Measurements from ENCODE around the gene SIVA1.

Gene SIVA1

DNA sequence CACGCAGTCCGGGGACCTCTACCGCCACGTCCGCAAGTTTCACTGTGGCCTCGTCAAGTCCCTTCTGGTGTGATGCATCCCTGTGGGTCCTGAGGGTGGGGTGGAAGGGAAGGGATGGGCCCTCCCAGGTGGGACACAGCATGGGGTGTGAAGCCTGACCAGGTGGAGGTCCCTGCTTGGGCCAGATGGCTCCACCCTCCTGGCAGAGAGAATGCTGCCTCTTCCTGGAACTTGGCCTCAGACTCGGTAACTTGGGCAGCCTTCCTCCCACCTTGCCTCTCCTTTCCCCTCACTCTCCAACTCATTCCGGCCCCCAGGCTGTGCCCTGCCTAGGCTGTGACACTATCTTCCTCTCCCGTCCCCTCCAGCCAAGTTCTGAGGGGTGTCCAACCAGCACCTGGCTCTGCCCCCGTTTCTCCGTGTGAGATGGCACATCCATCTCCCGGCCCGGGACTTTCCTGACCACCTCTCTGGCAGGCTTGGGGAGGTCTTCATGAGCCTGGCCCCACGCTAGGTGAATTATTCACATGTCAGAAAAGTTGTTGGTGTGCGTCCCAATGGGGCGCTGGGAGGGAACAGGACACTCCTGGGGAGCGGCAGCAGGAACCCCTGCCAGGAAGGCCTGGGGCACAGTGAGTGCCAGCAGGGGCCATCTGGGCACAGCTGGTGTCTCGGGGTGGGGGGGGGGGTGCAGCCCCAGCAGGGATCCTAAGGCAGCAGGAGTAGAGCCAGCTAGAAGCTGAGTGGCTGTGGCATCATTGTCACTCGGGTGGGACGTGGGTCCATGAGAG is 49.6 kb downstream of the SIVA1 start:
- no peaks in the 10 kb centered on the region for H3K79me2 ChIP-seq (ENCODE audit: insufficient read depth, low read length)
- peaks cover 9% of the 10 kb centered on the region for H3F3A ChIP-seq (ENCODE audit: insufficient read depth)
- H3K36me3 ChIP-seq (ENCODE audit: low read length) = no peaks in the 10 kb centered on the region
- no peak overlapping the region for H3K9ac ChIP-seq (ENCODE audit: low read length)
- no peaks in the 10 kb centered on the region for H3K9me2 ChIP-seq (replicated peaks; ENCODE audit: insufficient read depth, low read length)
- H4K20me1 ChIP-seq (ENCODE audit: low read depth, low read length) = no peaks in the 10 kb centered on the region
- H3K27ac ChIP-seq (ENCODE audit: low read depth, low read length) = no peak overlapping the region
- no peak for TF ChIP-seq EZH2phosphoT487 (conservative IDR thresholded peaks at IDR 0.05; ENCODE audit: low read length)
- TF ChIP-seq, protein P1, sequence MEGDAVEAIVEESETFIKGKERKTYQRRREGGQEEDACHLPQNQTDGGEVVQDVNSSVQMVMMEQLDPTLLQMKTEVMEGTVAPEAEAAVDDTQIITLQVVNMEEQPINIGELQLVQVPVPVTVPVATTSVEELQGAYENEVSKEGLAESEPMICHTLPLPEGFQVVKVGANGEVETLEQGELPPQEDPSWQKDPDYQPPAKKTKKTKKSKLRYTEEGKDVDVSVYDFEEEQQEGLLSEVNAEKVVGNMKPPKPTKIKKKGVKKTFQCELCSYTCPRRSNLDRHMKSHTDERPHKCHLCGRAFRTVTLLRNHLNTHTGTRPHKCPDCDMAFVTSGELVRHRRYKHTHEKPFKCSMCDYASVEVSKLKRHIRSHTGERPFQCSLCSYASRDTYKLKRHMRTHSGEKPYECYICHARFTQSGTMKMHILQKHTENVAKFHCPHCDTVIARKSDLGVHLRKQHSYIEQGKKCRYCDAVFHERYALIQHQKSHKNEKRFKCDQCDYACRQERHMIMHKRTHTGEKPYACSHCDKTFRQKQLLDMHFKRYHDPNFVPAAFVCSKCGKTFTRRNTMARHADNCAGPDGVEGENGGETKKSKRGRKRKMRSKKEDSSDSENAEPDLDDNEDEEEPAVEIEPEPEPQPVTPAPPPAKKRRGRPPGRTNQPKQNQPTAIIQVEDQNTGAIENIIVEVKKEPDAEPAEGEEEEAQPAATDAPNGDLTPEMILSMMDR (IDR thresholded peaks at IDR 0.05; ENCODE audit: insufficient read depth, low read length, poor library complexity, severe bottlenecking) = no peak
- no peak overlapping the region for H2AFZ ChIP-seq (ENCODE audit: low read depth, low read length, severe bottlenecking)
- H3K4me2 ChIP-seq (ENCODE audit: low read depth, low read length, poor library complexity, severe bottlenecking) = no peak overlapping the region
- no peak overlapping the region for H3K4me3 ChIP-seq (ENCODE audit: insufficient read depth, low read length, poor library complexity, severe bottlenecking)
- H3K27me3 ChIP-seq (ENCODE audit: low read length) = no peaks in the 10 kb centered on the region
- H3K9me3 ChIP-seq (ENCODE audit: insufficient read depth, low read length) = no peaks in the 10 kb centered on the region

DNA sequence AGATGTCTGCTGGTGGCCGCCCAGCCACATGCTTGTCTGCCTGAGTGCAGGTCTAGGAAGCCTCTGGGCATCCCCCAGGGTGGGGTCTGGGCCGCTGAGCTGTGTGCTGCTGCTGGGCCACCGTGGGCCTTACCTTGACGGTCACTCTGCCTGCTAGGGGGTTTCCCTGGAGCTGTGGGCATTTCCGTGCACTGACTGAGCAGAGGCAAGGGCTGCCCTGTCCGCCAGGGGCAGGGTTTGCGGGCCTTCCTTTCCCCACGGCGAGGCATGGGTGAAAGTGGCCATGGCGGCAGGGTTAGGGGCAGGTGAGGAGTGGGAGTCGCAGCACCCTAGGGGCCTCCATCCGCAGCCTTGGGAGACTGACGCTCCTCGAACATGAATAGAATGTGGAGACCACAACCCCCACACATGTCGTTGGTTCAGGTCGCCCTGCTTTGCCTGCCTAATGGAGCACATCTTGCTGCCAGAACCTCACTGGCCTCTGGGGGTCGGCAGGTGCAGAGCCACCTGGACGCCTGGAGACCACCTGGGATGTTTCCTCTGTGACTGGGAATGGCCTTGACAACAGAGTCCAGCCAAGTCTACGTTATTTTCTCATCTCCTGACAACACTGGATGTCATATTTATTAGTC is 50.4 kb downstream of the SIVA1 start:
- Histone ChIP-seq H3K4me2 (ENCODE audit: low read depth, low read length, poor library complexity, severe bottlenecking) (no peak overlapping the region), H3K79me2 (ENCODE audit: insufficient read depth, low read length) (no peaks in the 10 kb centered on the region)

GRCh38 chr14:104803912-104804410 is 51.0 kb downstream of the SIVA1 start:
- Histone ChIP-seq H3K9me3 (ENCODE audit: insufficient read depth, low read length) (no peaks in the 10 kb centered on the region), H3F3A (ENCODE audit: insufficient read depth) (peaks cover 9% of the 10 kb centered on the region), H4K20me1 (ENCODE audit: low read depth, low read length) (no peaks in the 10 kb centered on the region), H3K4me2 (ENCODE audit: low read depth, low read length, poor library complexity, severe bottlenecking) (no peak overlapping the region), H3K79me2 (ENCODE audit: insufficient read depth, low read length) (no peaks in the 10 kb centered on the region), H3K9ac (ENCODE audit: low read length) (no peak overlapping the region), H3K36me3 (ENCODE audit: low read length) (no peaks in the 10 kb centered on the region), H2AFZ (ENCODE audit: low read depth, low read length, severe bottlenecking) (no peak overlapping the region), H3K27ac (ENCODE audit: low read depth, low read length) (no peak overlapping the region), H3K27me3 (ENCODE audit: low read length) (no peaks in the 10 kb centered on the region), H3K9me2 (replicated peaks; ENCODE audit: insufficient read depth, low read length) (no peaks in the 10 kb centered on the region), H3K4me3 (ENCODE audit: insufficient read depth, low read length, poor library complexity, severe bottlenecking) (no peak overlapping the region)
- no peak for TF ChIP-seq EZH2phosphoT487 (conservative IDR thresholded peaks at IDR 0.05; ENCODE audit: low read length)
- TF ChIP-seq, protein P1 (IDR thresholded peaks at IDR 0.05; ENCODE audit: insufficient read depth, low read length, poor library complexity, severe bottlenecking) = no peak

More for the DNA sequence above, 50.4 kb downstream of the SIVA1 start:
- Histone ChIP-seq H3K27me3 (ENCODE audit: low read length) (no peaks in the 10 kb centered on the region), H3K36me3 (ENCODE audit: low read length) (no peaks in the 10 kb centered on the region), H2AFZ (ENCODE audit: low read depth, low read length, severe bottlenecking) (no peak overlapping the region), H3K4me3 (ENCODE audit: insufficient read depth, low read length, poor library complexity, severe bottlenecking) (no peak overlapping the region), H3K9me2 (replicated peaks; ENCODE audit: insufficient read depth, low read length) (no peaks in the 10 kb centered on the region), H3K9me3 (ENCODE audit: insufficient read depth, low read length) (no peaks in the 10 kb centered on the region), H3F3A (ENCODE audit: insufficient read depth) (peaks cover 9% of the 10 kb centered on the region), H3K9ac (ENCODE audit: low read length) (no peak overlapping the region), H4K20me1 (ENCODE audit: low read depth, low read length) (no peaks in the 10 kb centered on the region), H3K27ac (ENCODE audit: low read depth, low read length) (no peak overlapping the region)
- TF ChIP-seq EZH2phosphoT487 (conservative IDR thresholded peaks at IDR 0.05; ENCODE audit: low read length) = no peak
- TF ChIP-seq, protein P1 (IDR thresholded peaks at IDR 0.05; ENCODE audit: insufficient read depth, low read length, poor library complexity, severe bottlenecking) = no peak

Data from SU-DHL-6 (cell line).